GM18507 (cell line): Measurements from ENCODE around the gene LNP1.
"Not testable (repeated sequence)": the region's sequence is repeated elsewhere in the genome, so short reads cannot be mapped to it uniquely, and the experiment has no call there.

ENCODE experiments used
- DNase-seq: peaks from one replicate; pipeline ENCODE4 v3.0.0; 2011; ENCODE audit warnings: low read depth; ENCODE audit not compliant: insufficient read length; ENCODE audit errors: extremely low spot score
- FAIRE-seq: peaks from 2 replicates; lab custom pipeline; 2011; peaks lifted over from hg19 to GRCh38; lab: Jason Lieb, UNC

LNP1 gene

DNA sequence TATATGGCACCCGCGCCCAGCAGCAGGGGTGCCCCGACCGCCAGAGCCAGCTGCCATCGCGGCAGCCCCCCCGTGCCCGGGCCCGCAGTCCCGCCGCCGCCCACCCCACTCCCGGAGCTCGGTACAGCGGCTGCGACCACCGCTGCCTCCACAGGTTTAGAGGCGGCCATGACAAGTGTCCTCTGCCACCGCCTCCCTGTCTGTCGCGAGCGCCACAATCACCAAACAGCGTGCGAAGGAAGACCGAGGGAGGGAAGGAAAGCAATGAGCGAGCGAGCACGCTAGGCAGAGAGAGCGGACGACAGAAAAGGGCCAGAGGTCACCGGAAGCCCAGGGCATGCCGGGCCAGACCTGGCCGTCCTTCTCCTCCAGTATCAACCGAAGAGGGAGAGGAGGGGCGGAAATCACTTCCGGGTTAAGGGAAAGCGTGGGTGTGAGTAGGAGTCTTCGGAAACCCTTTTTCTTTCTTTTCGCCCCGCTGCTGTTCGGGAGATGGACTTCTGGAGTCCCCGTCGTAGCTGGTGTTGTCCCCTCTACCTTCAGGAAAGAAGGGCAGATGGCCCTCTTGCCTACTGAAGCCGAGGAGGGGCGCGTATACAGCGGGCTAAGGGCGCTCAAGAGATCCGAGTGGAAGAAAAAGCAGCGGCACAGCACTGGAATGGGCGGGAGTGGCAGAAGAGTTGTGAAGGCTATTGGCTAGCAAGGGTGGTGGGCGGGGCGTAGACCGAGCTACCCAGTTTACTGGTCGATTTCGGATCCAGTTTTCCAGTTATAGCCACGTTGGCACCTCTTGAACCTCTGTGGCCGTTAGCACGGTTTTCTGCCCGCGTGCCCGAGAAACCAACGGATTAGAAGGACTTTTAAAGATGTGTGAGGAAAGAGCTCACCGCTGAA lies at the start of gene LNP1, which contains the start of gene TOMM70:
Gene LNP1 (plus strand): TSS at position 760 of the 894 bp plus-strand sequence. CDS start 28,191 bp downstream, outside the sequence.
Gene TOMM70 (minus strand): TSS at position 310 of the 894 bp plus-strand sequence. CDS start 140 bp downstream, at position 170.
- FAIRE-seq (peak; percentile 98), DNase-seq (peak; percentile 71)

GRCh38 chr3:100351770-100352169 lies 49.6 kb upstream of the LNP1 start:
- not testable (repeated sequence) for FAIRE-seq, DNase-seq

GRCh38 chr3:100352296-100353231 lies 48.8 kb upstream of the LNP1 start:
- no peak for FAIRE-seq
- DNase-seq: no peak

DNA sequence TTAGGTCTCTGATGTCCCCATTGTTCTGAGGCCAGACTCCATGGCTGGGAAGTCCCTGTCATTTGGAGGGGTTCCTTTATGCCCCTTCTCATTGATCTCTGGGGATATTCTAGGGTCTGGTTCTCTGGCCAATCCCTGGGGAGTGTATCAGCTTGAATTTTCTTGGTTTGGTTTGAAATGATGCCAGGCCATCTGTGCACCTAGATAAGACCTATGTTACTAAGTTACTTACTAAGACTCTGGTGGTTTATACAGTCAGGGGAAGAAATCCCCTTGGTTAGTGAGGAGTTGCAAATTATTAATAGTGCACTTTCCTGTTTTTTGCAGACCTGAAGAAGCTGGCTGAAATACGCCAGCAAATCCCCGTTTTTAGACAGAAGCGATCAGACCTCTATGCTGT lies 46.5 kb upstream of the LNP1 start:
- DNase-seq (no peak), FAIRE-seq (no peak)

DNA sequence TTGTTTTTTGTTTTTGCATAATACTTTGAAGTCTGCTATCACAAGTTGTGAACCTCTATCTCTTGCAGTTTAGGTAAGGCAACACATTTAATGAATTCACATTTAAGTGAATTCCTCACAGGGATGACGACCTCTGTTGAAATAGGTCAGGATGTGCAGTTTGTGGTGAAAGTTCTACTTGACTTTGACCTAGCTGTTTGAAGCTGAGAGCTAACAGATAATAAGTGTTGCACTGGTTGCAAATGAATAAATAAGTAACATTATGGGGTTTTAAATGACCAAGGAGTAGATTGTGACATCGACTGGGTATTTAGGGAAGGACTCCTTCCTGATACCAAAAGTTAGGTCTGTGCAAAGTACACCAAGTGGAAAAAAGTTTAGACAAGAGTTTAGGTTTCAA lies 42.9 kb upstream of the LNP1 start:
- DNase-seq (no peak), FAIRE-seq (no peak)

DNA sequence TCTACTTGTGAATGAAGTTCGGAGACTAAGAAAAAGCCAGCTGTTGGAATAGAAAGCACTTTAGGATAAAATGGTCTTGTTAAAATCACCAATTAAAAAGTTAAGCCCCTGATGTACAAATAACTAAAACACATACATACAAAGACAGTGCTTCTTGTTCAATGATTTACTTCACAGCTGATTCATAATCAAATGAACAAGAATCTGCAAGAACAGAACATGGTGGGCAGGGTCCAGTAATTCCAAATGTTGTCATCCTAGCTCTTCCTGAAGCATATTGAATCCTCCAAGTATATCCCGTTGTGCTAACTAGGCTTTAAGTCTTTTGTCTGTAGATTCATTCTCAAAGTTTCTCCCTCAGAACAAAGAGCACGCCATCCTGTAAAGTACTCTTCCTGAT lies 42.3 kb upstream of the LNP1 start:
- FAIRE-seq: no peak
- DNase-seq: no peak

DNA sequence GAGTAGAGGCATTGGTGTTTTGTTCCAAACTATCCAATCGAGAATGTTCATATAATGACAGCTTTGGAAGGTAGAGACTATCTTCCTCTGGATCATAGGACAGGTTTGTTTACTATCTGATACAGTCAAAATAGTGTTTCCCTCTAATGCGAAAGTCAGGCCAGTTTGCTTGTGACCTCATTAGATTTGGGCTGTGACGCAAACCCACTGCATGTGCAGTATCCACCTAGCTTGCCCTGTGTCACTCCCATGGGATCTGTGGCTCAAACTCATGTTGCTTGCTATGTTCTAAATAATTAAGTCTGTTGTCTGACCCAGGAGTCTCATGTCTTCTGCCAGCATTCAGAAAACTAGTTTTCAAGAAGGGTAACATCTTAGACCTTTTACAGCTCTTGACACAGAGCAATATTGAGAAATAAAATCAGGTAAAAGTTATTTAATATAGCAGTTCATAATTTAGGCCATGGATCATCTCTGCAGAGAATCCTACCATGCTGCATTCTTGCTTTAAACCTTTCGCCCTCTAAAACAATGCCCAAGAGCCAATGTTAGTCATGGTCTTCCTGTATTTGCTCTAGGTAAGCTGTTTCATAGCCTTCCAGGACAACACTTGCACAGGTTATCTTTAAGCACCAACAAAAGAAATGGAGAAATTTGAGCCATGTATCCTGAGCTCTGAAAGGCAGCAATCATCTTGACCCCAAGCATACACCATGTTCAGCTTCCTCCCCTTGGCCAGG lies 40.4 kb upstream of the LNP1 start:
- FAIRE-seq (no peak), DNase-seq (no peak)

GRCh38 chr3:100361897-100362296 lies 39.4 kb upstream of the LNP1 start:
- DNase-seq (no peak), FAIRE-seq (no peak)

- DNase-seq: no peak
- FAIRE-seq: no peak
These were observed 36.9 kb upstream of the LNP1 start for GRCh38 chr3:100364421-100364820.

- FAIRE-seq (no peak), DNase-seq (no peak)
These were observed 34.9 kb upstream of the LNP1 start for GRCh38 chr3:100366424-100366823.

DNA sequence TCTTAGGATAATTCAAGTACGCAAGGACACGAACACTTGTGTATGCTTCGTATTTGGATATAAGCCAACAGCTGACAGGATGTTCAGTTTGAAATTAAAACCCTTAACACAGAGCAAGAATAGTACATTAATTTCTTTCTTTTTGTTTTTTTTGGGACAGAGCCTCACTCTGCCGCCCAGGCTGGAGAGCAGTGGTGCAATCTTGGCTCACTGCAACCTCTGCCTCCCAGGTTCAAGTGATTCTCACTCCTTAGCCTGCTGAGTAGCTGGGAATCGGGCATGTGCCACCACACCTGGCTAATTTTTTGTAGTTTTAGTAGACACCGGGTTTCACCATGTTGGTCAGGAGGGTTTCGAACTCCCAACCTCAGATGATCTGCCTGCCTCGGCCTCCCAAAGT lies 32.9 kb upstream of the LNP1 start:
- no peak for FAIRE-seq
- DNase-seq: no peak

GRCh38 chr3:100370756-100371155 lies 30.6 kb upstream of the LNP1 start:
- DNase-seq (no peak), FAIRE-seq (no peak)

DNA sequence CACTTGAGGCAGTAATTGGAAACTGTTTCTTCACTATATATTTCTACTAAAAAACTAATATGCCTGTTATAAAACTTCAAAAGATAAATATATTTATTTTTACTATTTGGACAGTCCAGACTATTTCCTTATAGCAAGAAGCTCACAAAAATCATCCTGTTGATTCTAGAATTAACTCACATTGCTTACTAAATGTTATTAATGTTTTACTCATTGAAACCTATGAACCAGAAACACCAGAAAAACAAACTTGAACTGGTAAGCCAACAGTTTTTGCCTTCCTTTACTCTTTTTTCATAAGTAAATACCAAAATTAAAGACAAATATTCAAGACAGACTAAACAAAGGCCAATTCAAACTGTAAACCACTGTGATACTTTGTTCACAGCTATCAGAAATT lies 26.8 kb upstream of the LNP1 start:
- FAIRE-seq (no peak), DNase-seq (no peak)

GRCh38 chr3:100376301-100376700 lies 25.0 kb upstream of the LNP1 start:
- DNase-seq: no peak
- FAIRE-seq: no peak

DNA sequence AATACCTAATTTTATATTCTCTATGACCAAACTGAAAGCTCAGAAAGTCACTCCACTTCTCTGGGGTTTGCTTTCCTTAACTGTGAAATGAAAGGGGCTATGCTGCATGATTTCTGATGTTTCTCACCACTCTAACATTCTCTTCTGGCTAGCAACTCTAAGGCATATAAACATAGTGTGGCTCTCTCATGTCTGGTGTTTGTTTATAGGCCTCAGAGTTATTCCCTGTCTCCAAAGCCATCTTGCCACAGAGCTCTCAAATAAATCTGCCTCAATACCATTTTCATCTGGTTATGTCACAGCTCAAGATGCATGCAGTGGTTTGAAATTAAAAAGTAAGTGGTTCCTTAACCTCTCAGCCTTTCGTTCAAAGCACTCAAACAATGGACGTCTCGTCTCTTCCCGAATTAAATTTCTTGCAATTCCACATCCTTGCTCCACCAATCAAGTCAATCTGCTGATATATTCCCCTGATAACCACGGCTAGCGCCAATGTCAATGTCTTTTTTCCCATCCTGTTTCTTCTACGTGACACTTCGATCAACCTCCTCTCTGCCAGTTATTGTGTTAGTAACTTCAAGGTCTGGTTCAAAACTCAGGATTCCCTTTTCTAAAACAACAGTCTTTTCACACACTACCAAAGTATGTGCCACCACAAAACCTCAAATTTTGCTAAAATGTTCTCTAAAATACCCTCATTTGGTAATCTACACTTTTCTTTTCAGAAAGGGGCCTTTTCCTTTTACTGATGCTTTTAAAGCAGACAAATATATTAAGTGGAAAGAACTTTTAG lies 16.4 kb upstream of the LNP1 start:
- DNase-seq (no peak), FAIRE-seq (no peak)

- FAIRE-seq: no peak
- DNase-seq: no peak
These were observed 14.8 kb upstream of the LNP1 start for GRCh38 chr3:100386437-100387074.

DNA sequence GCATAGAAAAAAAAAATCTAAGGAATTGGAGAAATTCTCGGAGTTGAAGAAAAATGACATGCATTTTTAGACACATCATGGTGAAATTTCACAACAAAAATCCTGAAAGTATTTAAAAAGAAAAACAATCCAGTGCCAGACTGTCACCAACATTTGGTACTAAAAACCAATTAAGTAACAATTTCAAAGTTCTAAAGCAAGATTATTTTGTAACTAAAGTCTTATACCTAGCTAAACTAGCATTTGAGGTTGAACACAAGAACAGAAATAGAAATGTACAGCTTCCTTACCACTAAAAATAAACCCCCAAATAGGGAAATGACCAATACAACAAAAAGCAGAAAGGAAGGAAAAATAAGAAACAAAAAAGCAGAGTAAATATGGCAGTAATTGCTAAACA lies 12.3 kb upstream of the LNP1 start:
- no peak for DNase-seq
- no peak for FAIRE-seq

- no peak for DNase-seq
These were observed 5.5 kb upstream of the LNP1 start for GRCh38 chr3:100395679-100396431.

More at GRCh38 chr3:100395679-100396431, 5.5 kb upstream of the LNP1 start:
- no peak for FAIRE-seq
